ENCODE results near the gene CKS1B.

Gene CKS1B

DNA sequence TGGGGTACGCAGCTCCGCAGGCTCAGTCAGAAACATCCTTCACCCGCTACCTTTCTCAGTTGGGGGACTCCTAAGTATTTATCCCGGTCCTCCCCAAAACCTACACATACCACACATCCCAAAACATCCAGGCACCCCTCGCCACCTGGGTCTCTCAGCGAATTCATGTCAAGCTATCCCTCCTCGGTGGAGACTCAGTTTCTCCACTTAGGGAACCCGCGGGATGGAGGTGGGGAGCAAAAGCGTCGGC, 26.9 kb downstream of the CKS1B start:
- no peak for DNase-seq (ENCODE audit: low read depth in 2 of 2, low spot score in 1 of 2)

- DNase-seq (ENCODE audit: low read depth in 2 of 2, low spot score in 1 of 2), result peak; percentile 93 to 98
Measured at GRCh38 chr1:155001675-155002463, 27.4 kb downstream of the CKS1B start.

DNA sequence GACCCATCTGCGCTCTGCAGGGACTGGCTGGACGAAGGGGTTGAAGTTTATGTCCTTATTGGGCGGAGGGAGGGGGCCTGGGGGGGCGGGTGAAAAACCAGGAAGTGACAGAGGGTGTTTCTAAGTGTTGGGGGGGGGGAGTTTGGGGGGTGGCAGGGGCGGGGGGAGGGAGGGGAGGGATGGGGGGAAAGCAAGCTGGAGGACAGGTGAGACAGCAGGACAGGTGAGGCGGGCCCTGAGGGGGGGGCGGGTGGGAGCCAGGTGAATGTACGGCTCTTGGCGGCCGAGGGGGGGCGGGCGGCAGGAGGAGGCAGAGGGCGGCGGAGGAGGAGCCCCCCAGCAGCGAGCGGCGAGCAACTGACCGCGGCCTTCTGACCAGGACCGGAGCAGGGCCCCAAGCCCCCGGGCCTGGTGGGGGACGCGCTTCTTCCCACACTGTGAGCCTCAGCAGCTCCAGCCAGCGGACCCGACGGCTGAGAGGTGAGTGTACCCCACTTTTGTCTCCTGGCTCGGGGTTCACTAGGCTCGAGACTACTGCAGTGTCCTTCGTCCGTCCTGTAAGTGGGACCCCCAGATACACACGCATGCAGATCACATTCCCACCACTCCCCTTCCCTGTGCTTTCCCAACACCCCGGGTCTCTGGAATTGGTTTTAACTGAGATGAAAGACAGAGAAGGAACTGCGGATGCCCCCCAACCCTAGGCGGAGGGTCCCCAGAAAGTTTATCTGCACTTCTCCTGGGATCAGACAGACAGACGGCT, 28.2 kb downstream of the CKS1B start, which contains the start of gene ZBTB7B:
ZBTB7B (plus strand) TSS at position 339 of the 763 bp plus-strand sequence. CDS start 11,859 bp downstream, outside the sequence.
- DNase-seq (ENCODE audit: low read depth in 2 of 2, low spot score in 1 of 2), result no peak

- no peak for DNase-seq (ENCODE audit: low read depth in 2 of 2, low spot score in 1 of 2)
Measured at GRCh38 chr1:155003227-155003765, 28.8 kb downstream of the CKS1B start.

DNA sequence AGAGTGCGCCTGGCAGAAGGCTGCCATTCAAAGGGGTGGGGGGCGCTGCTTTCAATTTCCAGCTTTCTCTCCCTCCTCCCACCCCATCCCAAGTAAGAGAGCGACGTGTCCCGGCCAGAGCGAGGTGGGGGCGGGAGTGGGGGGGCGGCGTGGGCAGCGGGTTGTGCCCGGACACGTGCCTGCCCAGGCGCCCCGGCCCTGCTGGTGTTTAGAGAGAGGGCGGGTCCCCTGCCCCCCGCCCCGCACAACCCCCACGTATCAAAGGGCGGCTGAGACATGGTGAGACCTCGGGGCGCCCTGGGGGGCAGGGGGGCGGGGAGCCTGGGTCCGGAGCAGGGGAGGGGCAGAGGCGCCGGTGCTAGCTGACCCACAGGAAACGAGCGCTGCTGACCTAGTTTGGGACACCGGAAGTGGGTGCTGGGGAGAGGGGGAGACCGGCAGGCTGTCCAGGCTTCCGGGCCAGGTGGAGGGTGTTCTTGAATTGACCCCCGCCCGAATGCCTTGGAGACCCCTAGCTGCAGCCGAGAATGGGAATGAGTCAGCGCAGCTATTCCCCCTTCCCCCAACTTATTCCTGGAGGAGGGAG, 29.4 kb downstream of the CKS1B start:
- DNase-seq (ENCODE audit: low read depth in 2 of 2, low spot score in 1 of 2), result no peak

DNA sequence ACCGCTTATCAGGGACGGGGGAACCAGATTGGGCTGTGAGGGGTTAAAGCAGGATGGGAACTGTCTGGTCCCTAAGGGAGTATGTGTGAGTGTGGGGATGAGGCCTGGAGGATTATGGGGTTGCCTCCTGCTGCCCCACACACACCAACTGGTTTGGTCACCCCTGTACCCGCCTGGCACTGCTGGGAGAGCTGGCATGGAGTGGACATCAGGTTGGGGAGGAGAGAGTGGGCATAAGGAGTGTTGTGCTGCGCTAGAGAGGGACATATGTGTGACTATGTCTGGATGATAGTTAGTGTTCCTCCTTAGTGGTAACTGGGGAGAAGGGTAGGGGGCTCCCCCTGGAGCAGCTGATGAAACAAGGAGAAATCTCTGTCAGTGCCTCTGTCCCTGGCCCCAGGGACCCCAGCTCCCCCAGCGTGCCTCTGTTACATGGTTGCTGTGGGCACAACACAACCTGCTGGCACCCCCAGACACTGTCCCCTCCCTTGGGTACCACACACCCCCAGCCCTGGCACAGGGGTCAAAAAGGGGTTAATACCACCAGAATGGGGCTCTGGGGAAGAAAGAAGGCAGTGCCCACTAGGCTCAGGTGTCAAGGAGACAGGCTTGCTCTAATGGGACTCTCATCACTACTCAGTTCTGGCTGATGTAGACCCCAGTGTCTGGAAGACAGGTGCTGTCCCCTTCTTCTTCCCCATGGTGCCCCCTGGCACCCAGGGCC, 30.0 kb downstream of the CKS1B start:
- no peak for DNase-seq (ENCODE audit: low read depth in 2 of 2, low spot score in 1 of 2)

DNA sequence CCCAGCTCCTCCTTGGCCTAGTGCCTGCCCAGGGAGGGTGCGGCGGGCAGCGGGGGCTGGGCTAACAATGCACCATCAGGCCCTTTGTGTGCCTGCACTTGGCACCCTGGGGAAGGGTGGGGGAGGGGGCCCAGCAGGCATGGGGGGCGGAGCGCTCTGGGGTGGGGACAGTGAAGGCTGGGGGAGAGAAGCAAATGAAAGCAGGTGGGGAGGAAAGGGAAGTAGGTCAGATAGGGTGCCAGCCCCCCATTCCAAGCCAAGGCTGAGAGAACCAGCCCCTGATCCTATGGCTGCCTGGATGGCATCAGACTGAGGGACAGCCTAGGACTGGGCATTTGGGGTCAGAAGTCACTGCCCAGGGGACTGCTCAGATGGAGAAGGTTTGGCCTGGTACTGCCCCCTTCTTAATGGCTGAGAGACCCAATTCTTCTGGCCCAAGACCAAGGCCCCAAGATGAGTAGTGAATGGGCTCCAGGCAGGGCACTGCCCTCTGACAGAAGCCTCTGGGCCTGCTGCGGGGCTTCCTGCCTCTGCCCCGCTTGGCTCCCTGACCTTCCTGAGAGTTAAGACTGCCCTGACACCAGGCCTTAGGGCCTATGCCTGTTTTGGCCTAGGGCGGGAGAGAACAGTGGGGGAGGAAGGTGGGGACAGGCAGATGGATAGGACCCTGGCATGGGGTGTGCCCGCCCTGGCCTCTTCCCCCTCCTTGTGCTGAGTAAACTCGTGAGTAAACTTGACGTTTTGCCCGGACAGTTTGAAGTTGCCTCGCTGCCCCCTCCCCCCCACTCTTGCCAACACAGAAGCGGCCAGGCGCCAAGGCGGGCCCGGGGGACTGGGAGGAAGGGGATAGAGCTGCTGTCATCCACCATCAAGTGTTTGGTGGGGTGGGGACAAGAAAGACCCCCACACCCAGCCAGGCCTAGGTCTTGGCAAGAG, 30.9 kb downstream of the CKS1B start:
- no peak for DNase-seq (ENCODE audit: low read depth in 2 of 2, low spot score in 1 of 2)

- DNase-seq (ENCODE audit: low read depth in 2 of 2, low spot score in 1 of 2), result no peak
Measured at GRCh38 chr1:155006601-155007101, 32.2 kb downstream of the CKS1B start.

- DNase-seq (ENCODE audit: low read depth in 2 of 2, low spot score in 1 of 2), result no peak
Measured at GRCh38 chr1:155007251-155007828, 32.9 kb downstream of the CKS1B start.

DNA sequence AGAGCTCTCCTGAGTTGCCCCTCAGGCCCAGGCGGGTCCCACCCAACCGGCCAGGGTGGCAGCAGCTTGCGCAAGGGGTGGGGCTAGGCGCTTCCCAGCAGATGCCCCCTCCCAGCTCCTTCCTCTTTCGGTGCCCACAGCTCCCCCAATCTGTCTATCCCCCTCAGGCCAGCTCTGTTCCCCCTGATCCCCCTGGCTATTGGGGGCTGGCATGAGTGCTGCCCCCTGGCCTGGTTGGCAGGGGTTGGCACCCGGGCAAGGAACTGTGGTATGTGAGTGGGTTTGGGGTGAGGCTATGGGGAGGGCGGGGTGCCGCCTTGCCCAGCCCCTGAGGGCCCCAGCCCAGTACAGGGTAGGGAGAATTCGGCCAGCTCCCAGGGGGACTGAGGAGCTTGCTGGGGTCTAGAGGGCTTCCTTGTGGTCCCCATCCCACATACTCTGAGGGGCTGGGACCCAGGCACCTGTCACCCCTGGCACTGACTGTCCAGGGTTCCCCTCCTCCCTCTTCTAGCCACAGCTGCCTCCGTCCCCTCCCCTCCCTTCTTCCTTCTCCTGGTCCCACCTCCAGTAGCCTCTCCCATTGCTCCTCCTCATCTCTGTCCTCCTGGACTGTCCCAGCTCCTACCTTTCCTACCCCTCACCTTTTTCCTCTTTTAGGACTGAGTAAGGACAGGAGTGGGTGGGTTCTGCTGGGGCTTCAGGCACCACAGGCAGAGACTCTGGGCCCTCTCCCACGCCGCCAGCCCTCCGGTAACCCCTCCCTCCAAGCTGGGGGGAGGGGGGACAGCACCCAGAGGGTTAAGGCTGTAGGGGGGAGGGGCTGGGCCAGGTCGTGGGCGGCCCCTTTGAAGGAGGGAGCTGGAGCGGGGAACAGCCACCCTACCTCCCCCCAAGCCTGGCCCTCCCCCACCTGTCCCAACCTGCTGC, 33.8 kb downstream of the CKS1B start:
- no peak for DNase-seq (ENCODE audit: low read depth in 2 of 2, low spot score in 1 of 2)

GRCh38 chr1:155009221-155009711, 34.8 kb downstream of the CKS1B start:
- DNase-seq (ENCODE audit: low read depth in 2 of 2, low spot score in 1 of 2), result no peak

DNA sequence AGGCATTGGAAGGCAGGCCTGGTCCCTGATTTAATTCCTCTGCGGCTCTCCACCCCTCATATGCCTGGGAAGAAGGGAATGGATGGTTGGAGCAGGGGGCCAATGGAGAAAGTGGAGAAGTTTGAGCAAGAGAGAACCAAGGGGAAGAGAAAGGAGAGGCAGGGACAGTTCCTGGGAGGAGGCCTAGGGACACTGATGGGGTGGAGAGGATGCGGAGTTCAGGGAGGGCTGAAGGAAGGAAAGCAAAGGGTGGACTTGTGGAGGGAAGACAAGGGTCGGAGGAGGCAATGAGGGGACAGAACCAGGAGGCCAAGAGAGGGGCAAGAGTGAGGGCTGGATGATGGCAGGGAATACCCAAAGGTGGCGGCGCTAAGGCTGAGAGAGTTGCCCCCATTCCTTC, 35.3 kb downstream of the CKS1B start:
- no peak for DNase-seq (ENCODE audit: low read depth in 2 of 2, low spot score in 1 of 2)

- no peak for DNase-seq (ENCODE audit: low read depth in 2 of 2, low spot score in 1 of 2)
Measured at GRCh38 chr1:155010211-155010918, 35.9 kb downstream of the CKS1B start.

GRCh38 chr1:155011004-155011416, 36.5 kb downstream of the CKS1B start:
- DNase-seq (ENCODE audit: low read depth in 2 of 2, low spot score in 1 of 2), result no peak

- DNase-seq (ENCODE audit: low read depth in 2 of 2, low spot score in 1 of 2), result no peak
Measured at GRCh38 chr1:155011437-155012025, 37.0 kb downstream of the CKS1B start.

DNA sequence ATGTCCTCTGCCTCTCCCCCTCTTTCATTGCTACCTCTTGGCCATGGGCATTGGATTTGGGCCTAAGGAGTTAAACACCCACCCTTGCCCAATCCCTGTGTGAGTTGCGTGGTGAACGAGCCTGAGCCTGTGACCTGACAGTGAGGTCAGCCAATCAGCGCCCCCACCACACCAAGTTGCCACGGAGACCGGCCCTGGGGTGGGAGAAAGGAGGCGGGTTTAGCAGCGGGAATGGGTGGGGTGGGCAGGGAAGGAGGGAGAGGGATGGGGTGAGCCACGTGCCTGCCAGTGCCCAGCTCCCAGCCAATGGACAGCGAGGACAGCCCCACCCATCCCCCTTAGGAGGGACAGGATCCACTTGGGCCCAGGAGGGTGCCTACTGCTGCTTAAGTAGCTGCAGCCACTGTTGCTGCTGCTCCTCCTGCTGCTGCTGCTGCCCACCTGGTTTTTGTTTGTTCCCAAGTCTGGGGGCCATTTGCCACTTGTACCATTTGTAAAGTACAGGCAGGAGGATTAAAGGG, 37.6 kb downstream of the CKS1B start:
- no peak for DNase-seq (ENCODE audit: low read depth in 2 of 2, low spot score in 1 of 2)
